SK-N-SH (cell line): ENCODE results near the gene FASTKD3. TPM values are rescaled to one million over a fixed set of nuclear protein-coding genes. Genes with fewer than 3 reads are reported as not detected.
"Not testable (repeated sequence)": the region's sequence is repeated elsewhere in the genome, so short reads cannot be mapped to it uniquely, and the experiment has no call there.

ENCODE experiments used
- CTCF ChIA-PET: fragments of 300-600, 350-600 bp; formaldehyde crosslinking; extraction: SDS; loops from one replicate; lab custom pipeline; 2021; lab: Yijun Ruan, JAX
- POLR2A ChIA-PET: fragments of 350-600 bp; sonication (Branson Sonifier 250); formaldehyde crosslinking; extraction: SDS; loops from one replicate; lab custom pipeline; 2020; ENCODE audit warnings: antibody characterized with exemption, inconsistent platforms; lab: Yijun Ruan, JAX
- DNase-seq: peaks from one replicate; pipeline ENCODE4 v3.0.0; 2012
- H2AFZ ChIP-seq: fragments of 200-600 bp; sonication (generic); 2 replicates; pipeline ENCODE4 v1.8.1; 2016; ENCODE audit warnings: antibody characterized with exemption, mild to moderate bottlenecking, low read depth
- H3F3A ChIP-seq: fragments of 200-600 bp; sonication (generic); replicated peaks from 2 replicates; pipeline ENCODE3; 2016; ENCODE audit warnings: antibody characterized with exemption, mild to moderate bottlenecking; ENCODE audit not compliant: insufficient read depth
- H3K27ac ChIP-seq, 2 experiments: fragments of 200-500 bp in 1 of 2; fragments of 200-600 bp in 1 of 2; sonication (Bioruptor generic) in 1 of 2; sonication (generic), shearing (Covaris generic) in 1 of 2; 2 replicates each; pipeline versions ENCODE4 v1.5.1 to v1.6.1; 2014 to 2016; ENCODE audit warnings: low read depth in 2 of 2, inconsistent platforms in 1 of 2, low read length in 1 of 2, mild to moderate bottlenecking in 1 of 2, mixed read lengths in 1 of 2
- H3K27me3 ChIP-seq: fragments of 200-600 bp; sonication (generic), shearing (Covaris generic); 2 replicates; pipeline ENCODE4 v1.6.1; 2016; ENCODE audit warnings: mixed run types; ENCODE audit not compliant: insufficient read depth
- H3K36me3 ChIP-seq, 2 experiments: fragments of 200-500 bp in 1 of 2; fragments of 200-600 bp in 1 of 2; sonication (Bioruptor generic) in 1 of 2; sonication (generic) in 1 of 2; replicated peaks in 1 of 2; 2 replicates each; pipeline versions ENCODE3 to v1.5.1; 2014 to 2016; ENCODE audit warnings: low read length in 1 of 2, mild to moderate bottlenecking in 1 of 2; ENCODE audit not compliant: insufficient read depth in 2 of 2, control insufficient read depth in 1 of 2
- H3K4me1 ChIP-seq, 2 experiments: fragments of 200-500 bp in 1 of 2; fragments of 200-600 bp in 1 of 2; sonication (Bioruptor generic) in 1 of 2; sonication (generic), shearing (Covaris generic) in 1 of 2; 2 replicates each; pipeline versions ENCODE4 v1.5.1 to v1.6.1; 2014 to 2016; ENCODE audit warnings: low read depth in 1 of 2, low read length in 1 of 2, mixed run types in 1 of 2; ENCODE audit not compliant: insufficient read depth in 2 of 2, control insufficient read depth in 1 of 2
- H3K4me2 ChIP-seq: fragments of 200-600 bp; sonication (generic), shearing (Covaris generic); 2 replicates; pipeline ENCODE4 v1.6.1; 2017; ENCODE audit warnings: mixed run types
- H3K4me3 ChIP-seq, 2 experiments: fragments of 200-500 bp in 1 of 2; fragments of 200-600 bp in 1 of 2; sonication (Bioruptor generic) in 1 of 2; sonication (generic), shearing (Covaris generic) in 1 of 2; 2 replicates each; pipeline versions ENCODE4 v1.5.1 to v1.8.1; 2014 to 2016; ENCODE audit warnings: low read depth in 2 of 2, inconsistent platforms in 1 of 2, low read length in 1 of 2, mild to moderate bottlenecking in 1 of 2, mixed read lengths in 1 of 2, moderate library complexity in 1 of 2
- H3K79me2 ChIP-seq: fragments of 200-600 bp; sonication (generic); 2 replicates; pipeline ENCODE4 v1.8.1; 2017; ENCODE audit warnings: mild to moderate bottlenecking; ENCODE audit not compliant: insufficient read depth
- H3K9ac ChIP-seq: fragments of 200-600 bp; sonication (generic); 2 replicates; pipeline ENCODE4 v1.6.1; 2017; ENCODE audit warnings: mixed run types
- H3K9me2 ChIP-seq: fragments of 200-600 bp; sonication (generic); 2 replicates; pipeline ENCODE4 v1.6.1; 2017; ENCODE audit warnings: mixed run types
- H3K9me3 ChIP-seq: fragments of 200-600 bp; sonication (generic); 2 replicates; pipeline ENCODE4 v1.6.1; 2017; ENCODE audit warnings: mixed run types, mild to moderate bottlenecking, moderate library complexity
- H4K20me1 ChIP-seq: fragments of 200-600 bp; sonication (generic); 2 replicates; pipeline ENCODE4 v1.6.1; 2017; ENCODE audit warnings: mild to moderate bottlenecking, mixed run types; ENCODE audit not compliant: insufficient read depth
- CHD2 ChIP-seq: fragments of 150-350 bp; IDR thresholded peaks from 2 replicates; pipeline ENCODE4 v1.6.1; 2018; ENCODE audit warnings: low read length; ENCODE audit not compliant: partially characterized antibody
- ELF1 ChIP-seq: IDR thresholded peaks from 2 replicates; pipeline ENCODE4 v1.4.0; 2012
- MXI1 ChIP-seq: IDR thresholded peaks from 2 replicates; pipeline ENCODE4 v1.6.1; 2012; ENCODE audit warnings: mild to moderate bottlenecking, low read depth, low read length, improper control_type of control experiment
- POLR2AphosphoS5 ChIP-seq: IDR thresholded peaks from 2 replicates; pipeline ENCODE4 v1.6.1; 2012; ENCODE audit warnings: low read depth, low read length
- WGBS: methylation state at CpG from one replicate; pipeline ENCODE4 v1.1.6; 2017; ENCODE audit warnings: low lambda C conversion rate; 5-methylcytosine and 5-hydroxymethylcytosine counted together
- polyA plus RNA-seq, 3 experiments: library from polyadenylated mRNA; depleted of rRNA; stranded (reverse); fragments of >200 nt; gene quantifications; 2 replicates each; pipeline ENCODE4 v1.2.3, GENCODE V29; 2012
- TF ChIP-seq, protein P1 (sequence below): IDR thresholded peaks from 2 replicates; pipeline ENCODE4 v1.4.0; 2012; ENCODE audit warnings: low read depth
- TF ChIP-seq, protein P2 (sequence below): IDR thresholded peaks from 2 replicates; pipeline ENCODE4; 2012
- TF ChIP-seq, protein P3 (sequence below): IDR thresholded peaks from 2 replicates; pipeline ENCODE4 v1.4.0; 2012; ENCODE audit warnings: low read depth, borderline replicate concordance

FASTKD3 gene
- polyA plus RNA-seq, 1 of the 3 experiments (the other 2 are of a cell fraction): 5.4 TPM

DNA sequence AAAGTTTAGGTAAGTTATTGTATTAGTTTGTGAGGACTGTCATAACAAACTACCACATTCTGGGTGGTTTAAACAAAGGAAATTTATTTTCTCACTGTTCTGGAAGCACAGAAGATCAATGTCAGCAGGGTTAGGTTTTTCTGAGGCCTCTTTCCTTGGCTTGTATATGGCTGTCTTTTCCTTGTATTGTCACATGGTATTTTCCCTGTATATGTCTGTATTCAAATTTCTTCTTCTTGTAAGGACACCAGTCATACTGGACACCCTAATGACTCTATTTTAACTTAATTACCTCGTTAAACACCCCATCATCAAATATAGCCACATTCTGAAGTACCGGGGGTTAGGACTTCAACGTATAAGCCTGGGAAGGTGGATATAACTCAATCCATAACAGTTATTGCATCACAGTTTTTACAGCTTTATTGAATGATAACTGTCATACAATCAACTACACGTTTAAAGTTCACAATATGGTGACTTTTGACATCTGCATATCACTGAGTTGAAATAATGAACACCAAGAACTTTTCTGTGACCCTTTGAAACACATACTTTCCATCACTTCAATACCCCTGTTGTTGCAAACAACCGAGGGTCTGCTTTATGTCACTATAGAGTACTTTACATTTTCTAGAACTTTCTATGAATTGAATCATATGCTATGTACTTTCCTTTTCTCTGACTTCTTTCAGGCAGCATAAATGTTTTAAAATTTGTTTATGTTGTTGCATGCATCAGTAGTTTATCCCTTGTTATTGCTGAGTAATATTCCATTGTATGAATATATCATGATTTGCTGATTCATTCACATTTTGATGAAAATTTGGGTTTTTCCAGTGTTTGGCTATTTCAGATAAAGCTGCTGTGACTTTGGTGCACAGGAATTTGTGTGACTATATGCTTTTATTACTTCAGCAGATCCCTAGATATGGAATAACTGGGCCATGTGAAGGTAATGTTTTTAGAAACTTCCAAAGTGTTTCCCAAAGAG lies 48.6 kb upstream of the FASTKD3 start:
- TF ChIP-seq MXI1 (no peak), POLR2AphosphoS5 (no peak), ELF1 (no peak)
- TF ChIP-seq, protein P1, sequence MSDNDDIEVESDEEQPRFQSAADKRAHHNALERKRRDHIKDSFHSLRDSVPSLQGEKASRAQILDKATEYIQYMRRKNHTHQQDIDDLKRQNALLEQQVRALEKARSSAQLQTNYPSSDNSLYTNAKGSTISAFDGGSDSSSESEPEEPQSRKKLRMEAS: no peak
- TF ChIP-seq, protein P2, sequence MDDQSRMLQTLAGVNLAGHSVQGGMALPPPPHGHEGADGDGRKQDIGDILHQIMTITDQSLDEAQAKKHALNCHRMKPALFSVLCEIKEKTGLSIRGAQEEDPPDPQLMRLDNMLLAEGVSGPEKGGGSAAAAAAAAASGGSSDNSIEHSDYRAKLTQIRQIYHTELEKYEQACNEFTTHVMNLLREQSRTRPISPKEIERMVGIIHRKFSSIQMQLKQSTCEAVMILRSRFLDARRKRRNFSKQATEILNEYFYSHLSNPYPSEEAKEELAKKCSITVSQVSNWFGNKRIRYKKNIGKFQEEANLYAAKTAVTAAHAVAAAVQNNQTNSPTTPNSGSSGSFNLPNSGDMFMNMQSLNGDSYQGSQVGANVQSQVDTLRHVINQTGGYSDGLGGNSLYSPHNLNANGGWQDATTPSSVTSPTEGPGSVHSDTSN: no peak
- H3K27ac ChIP-seq: no peak overlapping the region
- H3K4me3 ChIP-seq: no peak overlapping the region
- WGBS: 5% methylated on average over 5 of the region's 5 CpGs
- no peak overlapping the region for H3K9ac ChIP-seq
- H3K36me3 ChIP-seq: no peaks in the 10 kb centered on the region
- no peaks in the 10 kb centered on the region for H3K27me3 ChIP-seq
- CTCF ChIA-PET: interaction anchor here (1.2 to 2.5 kb wide), 2 partner anchors 10 to 12 kb away, joined by 4 to 11 read pairs; no protein-coding TSS in a partner anchor
- H3K4me2 ChIP-seq: no peak overlapping the region
- no peaks in the 10 kb centered on the region for H3K9me2 ChIP-seq
- no peaks in the 10 kb centered on the region for H3F3A ChIP-seq
- DNase-seq: no peak
- H3K9me3 ChIP-seq: no peaks in the 10 kb centered on the region
- no peaks in the 10 kb centered on the region for H3K79me2 ChIP-seq
- H4K20me1 ChIP-seq: no peaks in the 10 kb centered on the region
- POLR2A ChIA-PET: no interaction called here
- H3K4me1 ChIP-seq: no peaks in the 10 kb centered on the region
- H2AFZ ChIP-seq: no peak overlapping the region

DNA sequence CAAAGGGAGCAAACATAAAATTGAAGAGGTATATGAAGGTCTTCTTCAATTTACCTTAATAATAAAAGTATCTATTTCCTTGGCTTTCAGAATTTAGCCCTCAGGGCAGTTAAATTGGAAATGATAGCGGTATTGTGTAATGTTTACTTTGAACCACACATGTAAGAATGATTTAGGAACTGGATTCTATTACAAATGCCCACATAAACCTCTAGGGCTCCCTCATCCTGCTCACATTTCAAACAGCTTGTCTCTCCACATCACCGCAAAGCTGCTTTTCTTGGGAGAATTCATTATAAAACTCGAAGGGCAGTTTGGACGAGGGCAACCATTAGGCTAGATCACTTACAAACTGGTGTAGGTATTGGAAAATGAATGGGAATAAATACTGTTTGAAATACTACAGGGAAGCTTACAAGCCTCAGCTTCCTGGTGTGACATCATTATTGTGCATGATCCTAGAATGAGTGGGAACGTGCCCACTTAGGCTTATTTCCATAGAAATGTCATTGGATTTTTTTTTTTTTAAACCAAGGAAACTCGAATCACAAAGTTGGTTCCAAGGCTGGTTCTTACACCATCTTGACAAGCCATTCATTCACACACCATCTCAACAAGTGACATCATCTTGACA lies 47.5 kb upstream of the FASTKD3 start:
- no peak overlapping the region for H3K4me2 ChIP-seq
- CTCF ChIA-PET: no interaction called here
- no peak overlapping the region for H3K27ac ChIP-seq
- H3K27me3 ChIP-seq: no peaks in the 10 kb centered on the region
- no peaks in the 10 kb centered on the region for H3K9me2 ChIP-seq
- no peak overlapping the region for H2AFZ ChIP-seq
- H3K4me3 ChIP-seq: no peak overlapping the region
- no peaks in the 10 kb centered on the region for H3F3A ChIP-seq
- no peaks in the 10 kb centered on the region for H3K9me3 ChIP-seq
- H3K79me2 ChIP-seq: no peaks in the 10 kb centered on the region
- POLR2A ChIA-PET: no interaction called here
- H3K9ac ChIP-seq: no peak overlapping the region
- 12% methylated on average over 6 of the region's 6 CpGs for WGBS
- TF ChIP-seq POLR2AphosphoS5: no peak
- no peak for TF ChIP-seq CHD2
- TF ChIP-seq, protein P3, sequence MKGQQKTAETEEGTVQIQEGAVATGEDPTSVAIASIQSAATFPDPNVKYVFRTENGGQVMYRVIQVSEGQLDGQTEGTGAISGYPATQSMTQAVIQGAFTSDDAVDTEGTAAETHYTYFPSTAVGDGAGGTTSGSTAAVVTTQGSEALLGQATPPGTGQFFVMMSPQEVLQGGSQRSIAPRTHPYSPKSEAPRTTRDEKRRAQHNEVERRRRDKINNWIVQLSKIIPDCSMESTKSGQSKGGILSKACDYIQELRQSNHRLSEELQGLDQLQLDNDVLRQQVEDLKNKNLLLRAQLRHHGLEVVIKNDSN: no peak
- H3K4me1 ChIP-seq: no peaks in the 10 kb centered on the region
- DNase-seq: no peak
- no peaks in the 10 kb centered on the region for H4K20me1 ChIP-seq
- H3K36me3 ChIP-seq: no peaks in the 10 kb centered on the region

DNA sequence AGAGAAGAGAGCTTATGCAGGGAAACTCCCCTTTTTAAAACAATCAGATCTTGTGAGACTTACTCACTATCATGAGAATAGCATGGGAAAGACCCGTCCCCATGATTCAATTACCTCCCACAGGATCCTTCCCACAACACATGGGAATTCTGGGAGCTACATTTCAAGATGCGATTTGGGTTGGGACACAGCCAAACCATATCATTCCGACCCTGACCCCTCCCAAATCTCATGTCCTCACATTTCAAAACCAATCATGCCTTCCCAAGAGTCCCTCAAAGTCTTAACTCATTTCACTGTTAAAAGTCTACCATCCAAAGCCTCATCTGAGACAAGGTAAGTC lies 42.6 kb upstream of the FASTKD3 start:
- H2AFZ ChIP-seq, H3F3A ChIP-seq, H3K9ac ChIP-seq, CTCF ChIA-PET, H3K4me3 ChIP-seq, DNase-seq, H3K4me1 ChIP-seq, H3K9me2 ChIP-seq, H3K27me3 ChIP-seq, H4K20me1 ChIP-seq, H3K27ac ChIP-seq, H3K4me2 ChIP-seq, H3K79me2 ChIP-seq, POLR2A ChIA-PET, H3K9me3 ChIP-seq: not testable (repeated sequence)
- 58% methylated on average over 3 of the region's 3 CpGs for WGBS
- peaks cover 3 to 20% of the 10 kb centered on the region in 2 experiments for H3K36me3 ChIP-seq
